A204.1 (cell line): ENCODE measurements around the gene GNG8.

Experiments
- FAIRE-seq: peaks from 2 replicates; lab custom pipeline; 2012; peaks lifted over from hg19 to GRCh38; lab: Jason Lieb, UNC

GNG8 gene

GRCh38 chr19:46617601-46618000 lies 18.4 kb downstream of the GNG8 start:
- FAIRE-seq, result no peak

- FAIRE-seq, result no peak
Observed at GRCh38 chr19:46616631-46617322, 19.2 kb downstream of the GNG8 start.

GRCh38 chr19:46615966-46616365 lies 20.0 kb downstream of the GNG8 start:
- FAIRE-seq, result no peak

GRCh38 chr19:46614114-46614722 lies 21.8 kb downstream of the GNG8 start:
- FAIRE-seq, result no peak

DNA sequence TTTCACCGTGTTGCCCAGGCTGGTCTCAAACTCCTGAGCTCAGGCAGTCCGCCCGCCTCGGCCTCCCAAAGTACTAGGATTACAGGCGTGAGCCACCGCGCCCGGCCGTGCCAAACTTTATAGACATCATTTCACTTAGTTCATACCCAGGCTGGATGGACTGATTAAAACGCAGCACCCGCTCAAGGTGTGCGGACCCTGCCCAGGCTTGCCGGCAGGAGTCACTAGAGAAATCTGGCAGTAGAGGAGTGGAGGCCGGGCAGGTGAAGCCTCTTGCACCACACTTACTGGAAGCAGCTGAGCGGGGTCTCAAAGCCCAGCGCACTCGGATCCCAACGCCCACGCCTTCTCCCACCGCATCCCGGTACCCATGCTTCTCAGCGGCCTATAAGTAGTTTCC lies 22.5 kb downstream of the GNG8 start:
- no peak for FAIRE-seq

DNA sequence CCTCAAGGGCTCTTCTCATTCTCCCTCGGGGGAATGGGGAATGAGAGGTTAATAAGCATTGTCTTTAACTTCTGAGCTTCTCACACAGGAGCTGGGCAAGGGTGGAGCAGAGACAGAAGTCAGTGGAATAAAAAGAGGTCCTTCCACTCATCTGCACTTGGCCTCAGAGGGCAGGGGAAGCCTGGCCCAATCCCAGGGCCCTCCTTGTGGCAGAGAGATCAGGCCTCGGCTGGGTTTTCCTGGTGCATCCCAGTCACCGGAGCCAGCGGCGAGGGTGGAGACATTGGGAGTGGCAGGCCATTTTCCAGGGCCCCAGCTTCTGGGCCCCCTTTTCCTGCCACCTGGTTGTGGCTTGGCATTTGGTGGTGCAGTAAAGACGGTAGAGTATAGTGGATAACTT lies 24.2 kb downstream of the GNG8 start:
- FAIRE-seq, result no peak

- FAIRE-seq, result no peak
Observed at GRCh38 chr19:46610851-46611770, 24.9 kb downstream of the GNG8 start.

- no peak for FAIRE-seq
Observed at GRCh38 chr19:46610413-46610775, 25.6 kb downstream of the GNG8 start.

GRCh38 chr19:46609511-46610412 lies 26.2 kb downstream of the GNG8 start:
- FAIRE-seq, result no peak

DNA sequence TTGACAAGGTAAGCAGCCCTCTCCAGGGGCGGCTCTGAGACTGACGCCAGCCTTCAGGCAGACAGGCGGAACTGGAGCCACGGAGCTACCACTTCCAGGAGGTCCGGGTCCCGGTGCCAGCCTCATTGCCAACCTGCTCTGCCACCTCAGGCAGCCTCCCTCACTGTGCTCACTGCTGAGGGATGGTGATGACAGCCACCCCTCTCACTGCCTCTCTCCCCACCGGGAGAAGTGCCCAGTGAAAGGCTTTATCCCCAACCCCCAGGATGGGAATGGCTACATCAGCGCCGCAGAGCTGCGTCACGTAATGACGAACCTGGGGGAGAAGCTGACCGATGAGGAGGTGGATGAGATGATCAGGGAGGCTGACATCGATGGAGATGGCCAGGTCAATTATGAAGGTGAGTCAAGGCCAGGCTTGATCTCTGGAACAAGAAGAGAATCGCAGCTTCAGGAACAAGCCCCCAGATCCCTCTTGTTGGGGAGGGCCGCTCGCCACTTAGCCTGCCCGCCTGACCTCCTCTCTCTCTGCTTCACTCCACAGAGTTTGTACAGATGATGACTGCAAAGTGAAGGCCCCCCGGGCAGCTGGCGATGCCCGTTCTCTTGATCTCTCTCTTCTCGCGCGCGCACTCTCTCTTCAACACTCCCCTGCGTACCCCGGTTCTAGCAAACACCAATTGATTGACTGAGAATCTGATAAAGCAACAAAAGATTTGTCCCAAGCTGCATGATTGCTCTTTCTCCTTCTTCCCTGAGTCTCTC lies 27.2 kb downstream of the GNG8 start:
- no peak for FAIRE-seq

DNA sequence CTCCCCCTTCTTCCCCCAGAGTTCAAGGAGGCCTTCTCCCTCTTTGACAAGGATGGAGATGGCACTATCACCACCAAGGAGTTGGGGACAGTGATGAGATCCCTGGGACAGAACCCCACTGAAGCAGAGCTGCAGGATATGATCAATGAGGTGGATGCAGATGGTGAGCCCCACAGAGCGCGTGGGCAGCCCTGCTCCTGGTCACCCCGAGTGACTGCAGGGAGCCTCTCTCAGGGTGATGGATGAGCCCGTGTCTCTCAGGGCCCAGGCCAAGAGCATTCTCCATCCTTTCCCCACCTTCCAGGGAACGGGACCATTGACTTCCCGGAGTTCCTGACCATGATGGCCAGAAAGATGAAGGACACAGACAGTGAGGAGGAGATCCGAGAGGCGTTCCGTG lies 27.8 kb downstream of the GNG8 start:
- no peak for FAIRE-seq

- no peak for FAIRE-seq
Observed at GRCh38 chr19:46607448-46607841, 28.6 kb downstream of the GNG8 start.

- no peak for FAIRE-seq
Observed at GRCh38 chr19:46606681-46607447, 29.1 kb downstream of the GNG8 start.

DNA sequence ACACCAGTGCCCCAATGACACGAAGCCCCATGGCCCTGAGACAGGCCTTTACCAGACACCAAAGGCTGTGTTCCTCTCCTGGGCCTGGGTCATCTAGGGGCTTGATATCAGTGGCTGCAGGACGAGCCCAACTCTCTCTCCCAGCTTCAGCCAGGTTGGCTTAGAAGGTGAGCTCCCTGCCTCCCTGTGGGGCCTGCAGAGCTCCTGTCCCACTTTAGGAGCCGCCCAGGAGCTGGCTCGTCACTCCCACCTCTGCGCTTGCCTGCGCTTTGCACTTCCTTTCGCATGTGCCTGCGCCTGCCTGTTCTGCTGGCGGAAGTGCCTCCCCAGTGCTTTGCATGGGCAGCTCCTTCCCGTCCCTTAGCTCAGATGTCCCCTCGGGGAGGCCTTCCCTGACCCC lies 30.0 kb downstream of the GNG8 start:
- no peak for FAIRE-seq

GRCh38 chr19:46605356-46605821 lies 30.6 kb downstream of the GNG8 start:
- FAIRE-seq, result no peak

GRCh38 chr19:46604781-46605355 lies 31.1 kb downstream of the GNG8 start:
- FAIRE-seq, result no peak

GRCh38 chr19:46603752-46604231 lies 32.2 kb downstream of the GNG8 start:
- no peak for FAIRE-seq

DNA sequence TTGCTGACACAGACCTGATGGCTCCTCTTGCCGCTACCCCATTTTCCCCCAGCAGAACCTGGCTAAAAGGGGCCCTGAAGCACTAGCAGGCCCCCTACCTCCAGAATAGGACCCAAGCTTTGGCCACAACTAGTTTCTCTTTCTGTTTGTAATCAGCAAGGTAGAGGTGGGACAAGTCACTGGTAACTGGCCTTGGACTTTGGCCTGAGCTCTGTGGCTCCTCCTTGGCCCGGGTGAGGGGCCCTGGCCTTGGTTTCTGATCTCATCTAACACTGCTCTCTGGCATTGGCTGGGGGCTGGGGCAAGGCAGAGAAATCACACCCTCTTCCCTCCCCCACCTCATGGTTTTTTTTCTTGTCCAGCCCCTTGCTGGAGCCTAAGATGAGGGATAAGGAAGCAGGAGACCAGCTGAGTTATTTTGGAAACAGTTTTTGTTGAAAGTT lies 32.8 kb downstream of the GNG8 start:
- no peak for FAIRE-seq

DNA sequence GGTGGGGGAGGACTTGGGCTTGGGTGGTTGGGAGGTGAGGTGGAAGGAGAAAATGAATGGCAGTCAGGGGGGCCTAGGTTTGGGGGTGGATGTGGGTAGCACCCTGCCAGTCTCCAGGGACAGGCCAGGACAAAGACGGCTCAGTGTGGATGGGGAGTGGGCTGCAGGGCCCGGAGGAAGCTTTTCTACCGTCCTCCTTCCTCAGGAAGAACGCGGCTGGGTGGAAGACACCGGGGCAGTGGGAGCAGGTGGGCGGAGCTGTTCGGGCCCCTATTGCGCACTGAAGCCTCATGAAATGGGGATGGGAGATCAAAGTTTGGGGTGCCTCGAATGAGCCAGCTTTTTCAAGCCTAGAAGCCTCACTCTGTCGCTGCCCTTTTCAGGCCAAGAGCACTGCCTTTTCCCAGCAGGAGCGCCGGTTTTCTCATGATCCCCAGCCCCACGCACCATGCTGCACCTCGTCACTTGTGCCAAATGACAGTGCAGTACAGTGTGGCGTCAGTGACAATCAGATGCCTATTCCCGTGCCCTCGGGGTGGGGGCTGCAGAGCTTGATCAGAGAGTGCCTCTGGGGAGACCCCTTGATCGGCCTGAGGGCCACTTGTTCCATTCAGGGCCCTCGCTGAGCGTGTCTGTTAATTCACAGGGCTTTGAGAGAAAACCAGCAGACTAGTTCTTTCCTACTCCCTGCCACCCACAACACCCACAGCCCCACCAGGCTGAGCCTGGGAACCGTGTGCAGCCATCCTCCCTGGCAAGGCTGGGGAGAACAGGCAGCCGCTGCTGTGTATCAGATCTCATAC lies 33.4 kb downstream of the GNG8 start:
- FAIRE-seq, result no peak
